ENCODE data around the gene CTSW.

CTSW gene

DNA sequence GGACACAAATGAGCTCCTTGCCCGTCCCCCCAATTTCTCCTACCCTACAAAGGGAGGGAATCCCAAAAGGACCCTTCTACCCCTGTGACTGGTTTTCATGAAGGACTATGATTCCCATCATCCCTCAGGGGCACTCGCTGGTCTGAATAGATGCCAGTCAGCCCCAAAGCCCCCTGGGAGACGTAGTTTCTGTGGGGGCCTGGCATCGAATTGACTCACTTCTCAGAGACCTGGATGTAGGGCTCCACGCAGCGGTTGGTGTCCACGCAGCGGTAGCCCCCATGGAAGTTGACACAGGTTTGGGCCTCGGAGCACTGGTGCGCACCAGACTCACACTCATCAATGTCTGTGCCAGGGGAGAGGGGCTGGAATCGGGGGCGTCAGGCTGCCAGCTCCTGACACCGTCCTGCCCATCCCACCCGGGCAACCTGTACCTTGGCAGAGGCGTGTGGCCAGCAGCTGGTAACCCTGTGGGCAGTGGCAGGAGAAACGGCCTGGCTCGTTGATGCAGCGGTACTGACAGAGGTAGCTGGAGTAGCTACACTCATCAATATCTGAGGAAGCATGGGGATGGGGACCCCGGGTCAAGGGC lies 11.5 kb upstream of the CTSW start:
- no peak for DNase-seq

DNA sequence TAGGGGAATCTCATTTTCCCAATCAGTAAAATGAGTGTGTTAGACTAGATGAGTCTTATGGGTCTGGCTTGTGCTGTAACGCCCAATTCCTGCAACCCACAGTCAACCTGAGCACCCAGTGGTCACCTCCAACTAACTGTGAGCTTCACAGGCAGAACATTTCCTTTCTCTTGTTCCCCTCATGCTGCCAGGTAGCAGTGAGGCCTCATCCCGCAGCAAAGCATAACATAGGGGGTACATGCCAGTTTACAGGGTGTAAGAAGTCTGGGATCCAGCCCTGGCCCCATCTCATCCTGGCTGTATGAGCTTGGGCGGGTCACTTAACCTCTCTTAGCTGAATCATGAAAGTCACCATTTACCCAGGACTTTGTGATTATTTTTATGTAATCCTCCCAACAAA lies 10.7 kb upstream of the CTSW start:
- no peak for DNase-seq

DNA sequence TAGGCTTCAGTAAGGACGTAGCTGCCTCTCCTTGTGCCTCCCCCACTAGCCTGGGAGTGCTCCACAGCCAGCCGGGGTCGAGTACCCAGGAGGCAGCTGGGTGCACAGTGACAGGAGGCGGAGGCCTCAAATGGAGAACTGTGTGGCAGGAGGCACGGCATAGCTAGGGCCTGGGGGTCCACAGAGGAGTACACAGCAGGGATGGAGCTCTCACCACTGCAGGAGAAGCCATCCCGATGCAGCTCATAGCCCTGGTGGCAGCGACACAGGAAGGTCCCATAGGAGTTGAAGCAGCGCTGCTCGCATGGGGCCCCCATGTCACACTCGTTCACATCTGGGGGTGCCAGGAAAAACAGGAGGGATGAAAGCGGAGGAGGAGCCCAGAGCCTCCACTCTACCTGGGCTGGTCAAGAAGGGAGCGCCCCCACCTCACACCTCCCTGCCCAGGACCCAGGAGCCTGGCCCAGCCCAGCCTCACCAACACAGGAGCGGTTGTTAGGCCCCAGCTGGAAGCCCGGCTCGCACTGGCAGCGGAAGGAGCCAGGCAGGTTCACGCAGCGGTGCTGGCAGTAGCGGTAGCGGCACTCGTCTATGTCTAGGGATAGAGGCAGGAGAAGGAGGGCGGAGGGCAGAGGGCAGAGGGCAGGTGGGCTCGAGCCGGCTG lies 9.9 kb upstream of the CTSW start:
- DNase-seq, result no peak

DNA sequence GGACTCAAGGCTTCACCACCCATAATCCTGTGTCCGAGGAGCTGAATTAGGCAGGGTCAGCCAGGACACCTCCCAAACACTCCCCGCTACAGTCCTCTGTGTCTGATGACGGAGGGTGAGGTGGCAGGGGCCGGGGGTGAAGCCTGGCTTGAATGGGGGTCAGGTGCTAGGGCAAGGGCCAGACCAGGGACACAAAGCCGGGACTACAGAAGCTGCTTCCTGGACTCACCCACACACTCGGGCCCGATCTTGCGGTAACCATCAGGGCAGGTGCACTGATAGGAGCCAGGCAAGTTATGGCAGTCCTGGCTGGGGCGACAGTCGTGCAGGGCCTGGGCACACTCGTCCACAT lies 9.4 kb upstream of the CTSW start:
- no peak for DNase-seq

DNA sequence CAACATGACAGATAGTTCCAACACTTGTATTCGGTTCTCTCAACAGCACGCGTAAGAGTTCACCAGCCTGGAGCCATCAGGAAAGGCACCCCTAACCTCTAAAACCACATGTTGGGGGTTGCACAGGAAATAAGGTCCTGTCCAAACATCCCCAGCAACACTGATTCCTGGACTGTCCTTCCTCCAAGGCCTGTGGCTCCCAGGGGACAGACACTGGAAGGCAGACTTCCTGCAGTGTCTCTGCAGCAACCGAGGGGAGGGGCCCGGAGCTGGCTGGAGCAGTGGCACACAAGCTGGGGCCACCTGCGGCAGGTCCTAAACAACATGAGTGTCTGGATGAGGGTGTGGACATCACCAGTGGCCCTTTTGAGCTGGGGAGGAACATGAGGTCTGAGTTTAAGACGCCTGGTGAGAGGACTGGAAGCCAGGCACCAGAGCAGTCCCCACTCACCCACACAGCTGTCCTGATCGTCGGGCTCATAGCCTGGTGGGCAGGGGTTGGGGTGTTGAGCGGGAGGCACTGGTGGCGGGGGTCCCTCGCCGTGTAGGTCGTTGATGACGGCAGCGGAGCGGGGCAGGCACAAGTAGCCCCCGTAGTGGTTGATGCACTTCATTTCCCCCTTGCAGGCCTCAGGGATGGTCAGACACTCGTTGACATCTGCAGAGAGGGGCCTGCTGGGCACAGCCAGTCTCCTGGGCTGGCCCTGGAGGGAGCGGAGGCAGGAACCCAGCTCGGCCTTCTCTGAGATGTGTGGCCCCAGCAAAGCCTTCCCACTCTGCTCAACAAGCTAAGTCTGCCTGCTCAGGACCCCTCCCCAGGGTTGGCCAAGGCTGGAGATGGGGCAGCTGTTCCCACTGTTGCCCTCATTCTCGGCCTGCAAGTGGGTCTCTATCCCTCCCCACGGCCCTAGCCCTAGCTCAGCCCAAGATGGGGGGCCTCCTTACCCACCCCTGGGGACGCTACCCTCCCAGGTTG lies 8.6 kb upstream of the CTSW start:
- peak; percentile 8 to 37 for DNase-seq

DNA sequence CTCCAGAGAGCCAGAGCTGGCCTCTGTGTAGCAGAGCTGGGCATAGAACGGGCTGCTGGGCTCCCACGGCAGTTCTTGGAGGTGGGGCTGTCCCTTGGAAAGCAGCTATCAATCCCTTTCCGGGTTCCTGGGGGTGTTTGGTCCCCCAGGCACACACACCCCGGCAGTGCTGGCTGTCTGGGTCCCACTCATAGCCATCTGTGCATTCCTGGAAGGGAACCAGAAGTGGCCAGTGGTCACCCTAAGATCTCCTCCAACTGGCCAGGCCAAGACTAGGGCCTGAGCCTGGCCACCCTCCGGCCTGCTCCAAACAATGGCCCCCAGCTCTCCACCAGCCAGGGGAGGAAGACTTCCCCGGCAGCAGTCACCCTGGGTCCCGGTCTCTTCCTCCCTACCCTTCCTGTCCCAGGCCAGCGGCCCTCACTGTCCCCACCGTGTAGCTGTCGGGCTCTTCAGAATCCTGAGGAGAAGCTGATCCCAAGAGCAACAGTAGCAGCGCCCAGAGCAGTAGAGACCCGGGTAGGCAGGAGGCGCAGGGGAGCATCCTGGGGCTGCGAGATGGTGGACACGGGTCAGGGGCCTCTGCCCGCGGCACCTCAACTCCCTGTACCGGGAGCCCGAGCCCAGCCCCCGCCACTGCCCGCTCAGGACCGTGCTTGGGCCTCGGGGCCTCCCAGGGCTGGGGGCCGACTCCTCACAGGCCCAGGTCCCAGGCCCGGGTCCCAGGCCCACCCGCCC lies 7.7 kb upstream of the CTSW start:
- no peak for DNase-seq

DNA sequence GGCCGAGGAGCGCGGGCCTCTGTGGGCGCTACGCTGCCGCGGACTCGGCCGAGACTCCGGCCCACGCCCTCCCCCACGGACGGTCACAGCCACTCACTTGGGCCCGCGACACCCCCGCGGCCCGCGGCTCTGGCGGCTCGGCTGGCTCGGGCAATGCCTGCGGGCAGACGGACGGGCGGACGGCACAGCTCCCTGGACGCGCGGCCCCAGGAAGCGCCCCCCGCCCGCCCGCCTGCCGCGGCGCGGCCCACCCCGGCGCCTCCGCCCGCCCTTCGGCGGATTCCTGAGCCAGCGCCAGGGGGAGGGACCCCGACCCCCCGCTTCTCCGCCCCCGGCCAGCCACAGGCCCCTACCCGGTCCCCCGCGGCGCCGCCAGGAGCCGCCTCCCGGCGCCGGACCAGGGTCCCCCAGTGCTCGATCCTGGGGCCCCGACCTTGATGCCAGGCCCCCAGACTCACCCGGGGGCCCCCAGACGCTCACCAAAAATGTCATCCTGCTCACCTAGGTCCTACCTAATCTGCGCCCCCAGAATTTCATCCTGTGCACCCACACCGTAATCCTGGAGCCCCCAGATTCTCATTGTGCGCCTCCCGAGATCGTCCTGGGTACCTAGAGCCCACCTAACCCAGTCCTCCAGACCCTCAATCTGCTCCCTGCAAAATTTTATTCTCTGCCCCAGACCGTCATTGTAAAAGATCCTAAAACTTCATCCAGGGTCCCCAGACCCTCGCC lies 6.9 kb upstream of the CTSW start, which contains the start of gene EFEMP2:
Gene EFEMP2 (minus strand): TSS at position 215 of the 732 bp plus-strand sequence. CDS start 446 bp downstream, outside the sequence.
- no peak for DNase-seq

DNA sequence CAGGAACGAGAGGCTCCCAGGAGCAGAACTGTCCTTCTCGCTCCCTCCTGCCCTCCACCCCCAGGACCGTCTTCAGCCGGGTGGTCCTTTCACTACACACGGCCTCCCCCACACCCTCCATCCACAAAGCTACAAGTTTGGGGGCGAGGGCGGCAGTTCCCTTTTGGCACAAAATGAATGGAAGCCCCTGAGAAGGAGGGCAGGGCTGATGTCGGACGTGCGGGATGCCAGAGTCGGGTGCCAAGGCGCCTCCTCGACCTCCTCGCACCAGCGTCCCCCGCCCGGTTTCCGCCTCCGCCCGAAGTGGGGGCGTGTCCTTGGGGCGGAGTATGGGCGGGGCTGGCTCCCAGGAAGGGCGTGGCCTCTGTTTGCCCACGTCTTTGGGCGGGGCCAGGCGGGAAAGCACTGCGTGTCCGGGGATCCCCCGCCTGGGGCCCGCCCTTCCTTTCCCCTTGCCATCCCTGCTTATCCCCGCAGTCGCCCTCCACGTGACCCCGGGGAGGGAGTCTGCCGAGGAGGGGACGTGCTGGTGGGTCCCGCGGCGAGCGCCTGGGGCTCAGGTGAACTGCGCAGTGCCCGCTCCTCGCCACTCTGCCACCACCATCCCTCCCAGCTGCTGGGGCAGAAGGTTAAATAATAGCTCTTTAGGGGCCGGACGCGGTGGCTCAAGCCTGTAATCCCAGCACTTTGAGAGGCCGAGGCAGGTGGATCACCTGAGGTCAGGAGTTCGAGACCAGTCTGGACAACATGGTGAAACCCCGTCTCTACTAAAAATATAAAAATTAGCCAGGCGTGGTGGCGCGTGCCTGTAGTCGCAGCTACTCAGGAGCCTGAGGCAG lies 6.1 kb upstream of the CTSW start:
- peak; percentile 67 to 77 for DNase-seq

DNA sequence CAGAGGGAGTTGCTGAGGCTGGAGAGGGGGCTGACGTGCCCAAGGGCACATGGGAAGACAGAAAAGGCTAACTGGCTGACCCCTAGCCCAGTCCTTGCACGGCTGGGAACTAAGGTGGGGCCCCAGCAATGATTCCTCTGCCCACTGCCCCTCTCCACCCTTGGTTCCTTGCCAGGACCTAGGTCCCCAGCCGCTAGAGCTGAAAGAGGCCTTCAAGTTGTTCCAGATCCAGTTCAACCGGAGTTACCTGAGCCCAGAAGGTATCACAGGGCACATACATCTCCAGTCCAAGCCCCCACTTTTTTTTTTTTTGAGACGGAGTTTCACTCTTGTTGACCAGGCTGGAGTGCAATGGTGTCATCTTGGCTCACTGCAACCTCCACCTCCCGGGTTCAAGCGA lies 390 bp downstream of the CTSW start:
- DNase-seq, result no peak

DNA sequence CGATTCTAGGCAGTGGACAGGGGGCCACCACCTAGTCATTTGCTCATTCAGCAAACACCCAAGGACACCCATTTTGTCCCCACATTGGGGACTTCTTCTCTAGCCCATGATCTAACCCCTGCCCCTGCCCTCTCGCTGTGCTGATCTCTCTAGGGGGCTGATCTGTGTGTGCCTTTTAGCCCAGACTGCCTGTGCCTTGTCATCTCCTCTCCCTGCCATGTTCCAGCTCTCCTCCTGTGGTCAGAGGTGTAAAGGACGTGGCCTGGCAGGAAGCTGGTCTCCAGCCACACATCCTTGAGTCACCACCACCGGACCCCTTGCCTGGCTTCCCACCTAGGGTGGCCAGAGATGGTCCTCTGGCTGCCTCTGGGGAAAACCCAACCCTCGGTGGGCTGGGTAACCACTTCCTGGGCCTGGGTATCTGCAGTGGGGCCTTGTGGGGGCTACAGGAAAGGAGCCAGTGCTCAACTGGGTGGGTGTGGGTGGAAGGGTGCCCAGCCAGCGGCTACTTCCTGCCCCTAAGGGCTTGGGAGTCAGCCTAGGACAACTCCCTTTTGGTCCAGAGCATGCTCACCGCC lies 1.3 kb downstream of the CTSW start:
- DNase-seq, result no peak

DNA sequence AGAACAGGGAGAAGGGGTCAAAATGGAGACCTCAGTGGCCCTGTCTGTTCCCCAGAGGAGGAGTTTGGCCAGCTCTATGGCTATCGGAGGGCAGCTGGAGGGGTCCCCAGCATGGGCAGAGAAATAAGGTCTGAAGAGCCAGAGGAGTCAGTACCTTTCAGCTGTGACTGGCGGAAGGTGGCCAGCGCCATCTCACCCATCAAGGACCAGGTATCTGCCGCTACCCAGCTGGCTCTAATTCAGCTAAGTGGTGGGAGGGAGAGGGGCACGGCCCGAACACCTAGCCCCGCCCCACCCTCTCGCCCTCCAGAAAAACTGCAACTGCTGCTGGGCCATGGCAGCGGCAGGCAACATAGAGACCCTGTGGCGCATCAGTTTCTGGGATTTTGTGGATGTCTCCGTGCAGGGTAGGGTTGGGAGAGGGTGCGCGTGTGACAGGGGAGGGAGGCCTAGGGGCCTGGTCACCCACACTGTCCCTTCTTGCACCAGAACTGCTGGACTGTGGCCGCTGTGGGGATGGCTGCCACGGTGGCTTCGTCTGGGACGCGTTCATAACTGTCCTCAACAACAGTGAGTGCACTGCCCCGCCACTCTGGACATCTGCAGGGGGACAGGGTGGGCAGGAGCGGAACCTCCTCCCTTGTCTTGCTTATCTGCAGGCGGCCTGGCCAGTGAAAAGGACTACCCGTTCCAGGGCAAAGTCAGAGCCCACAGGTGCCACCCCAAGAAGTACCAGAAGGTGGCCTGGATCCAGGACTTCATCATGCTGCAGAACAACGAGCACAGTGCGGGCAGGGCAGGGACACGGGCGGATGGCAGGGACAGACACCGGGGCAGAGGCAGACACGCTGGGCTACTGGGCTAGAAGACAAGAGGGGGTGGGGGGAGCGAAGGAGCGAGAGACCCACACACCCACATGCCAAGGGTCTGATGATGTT lies 2.8 kb downstream of the CTSW start:
- no peak for DNase-seq

DNA sequence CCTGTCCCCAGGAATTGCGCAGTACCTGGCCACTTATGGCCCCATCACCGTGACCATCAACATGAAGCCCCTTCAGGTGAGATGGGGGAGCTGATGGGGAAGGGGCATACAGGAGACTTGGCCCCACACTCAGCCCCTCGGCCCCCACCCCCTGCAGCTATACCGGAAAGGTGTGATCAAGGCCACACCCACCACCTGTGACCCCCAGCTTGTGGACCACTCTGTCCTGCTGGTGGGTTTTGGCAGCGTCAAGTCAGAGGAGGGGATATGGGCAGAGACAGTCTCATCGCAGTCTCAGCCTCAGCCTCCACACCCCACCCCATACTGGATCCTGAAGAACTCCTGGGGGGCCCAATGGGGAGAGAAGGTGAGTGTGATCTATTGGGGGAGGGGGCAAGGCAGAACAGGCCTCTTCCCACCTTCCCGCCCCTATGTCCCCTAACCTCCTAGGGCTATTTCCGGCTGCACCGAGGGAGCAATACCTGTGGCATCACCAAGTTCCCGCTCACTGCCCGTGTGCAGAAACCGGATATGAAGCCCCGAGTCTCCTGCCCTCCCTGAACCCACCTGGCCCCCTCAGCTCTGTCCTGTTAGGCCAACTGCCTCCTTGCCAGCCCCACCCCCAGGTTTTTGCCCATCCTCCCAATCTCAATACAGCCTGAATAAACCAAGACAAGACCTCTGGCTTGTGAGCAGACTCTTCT lies 3.6 kb downstream of the CTSW start:
- DNase-seq, result no peak

DNA sequence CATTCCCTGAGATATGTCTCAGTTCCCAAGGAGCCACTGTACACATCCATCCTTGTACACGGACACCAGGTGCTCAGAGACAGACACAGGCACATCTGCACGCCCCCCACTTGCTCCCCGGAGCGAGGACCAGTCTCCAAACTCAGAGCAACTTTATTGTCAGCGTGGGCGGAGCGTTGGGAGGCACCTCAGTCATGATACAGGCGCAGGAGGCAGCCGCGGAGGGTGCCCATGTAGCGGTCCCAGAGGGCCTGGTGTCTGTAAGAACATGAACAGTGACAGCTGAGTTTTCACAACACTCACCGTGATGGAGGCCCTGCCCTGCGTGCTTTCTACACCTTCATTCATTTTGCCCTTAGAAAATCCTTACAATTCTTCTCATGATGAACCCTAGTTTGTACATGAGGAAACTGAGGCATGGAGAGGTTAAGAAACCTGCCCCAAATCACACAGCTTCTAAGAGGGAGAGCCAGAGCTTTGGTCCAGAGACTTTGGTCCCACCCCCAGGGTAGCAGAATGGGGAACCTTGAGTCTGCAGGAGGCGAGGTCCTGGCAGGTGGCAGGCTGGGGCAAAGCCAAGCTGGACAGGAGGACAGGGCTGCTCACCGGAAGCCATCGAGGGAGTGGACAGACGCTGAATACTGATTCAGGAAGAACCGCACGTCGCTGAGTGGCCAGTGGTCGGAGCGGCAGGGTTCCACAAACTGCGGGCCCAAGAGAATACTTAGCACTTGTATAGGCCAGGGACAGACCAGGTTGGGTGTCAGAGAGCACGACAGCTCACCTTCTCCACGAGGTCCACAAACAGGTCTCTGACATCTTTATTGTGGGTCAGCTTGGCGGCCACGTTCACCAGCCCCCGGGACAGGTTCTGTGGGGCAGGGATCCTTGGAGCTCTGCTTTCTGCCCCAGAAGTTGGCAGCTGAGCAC lies 4.4 kb downstream of the CTSW start:
- no peak for DNase-seq

DNA sequence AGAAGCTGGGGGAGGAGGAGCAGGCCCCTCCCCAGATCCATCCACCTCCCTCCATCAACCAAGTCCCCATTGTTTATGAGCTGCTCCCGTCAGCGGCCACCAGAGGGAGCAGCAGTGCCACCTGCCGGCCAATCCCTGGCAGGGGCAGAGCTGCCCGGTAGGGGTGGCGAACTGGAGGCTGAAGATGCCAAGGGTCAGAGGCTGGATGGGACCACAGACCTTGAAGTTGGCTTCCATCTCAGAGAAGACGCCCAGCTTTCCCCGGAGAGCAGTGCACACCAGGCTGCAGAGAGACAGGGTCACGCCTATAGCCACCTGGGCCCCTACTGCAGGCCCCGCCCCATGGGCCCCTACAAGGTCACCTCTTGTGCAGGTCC lies 5.1 kb downstream of the CTSW start:
- DNase-seq, result peak; percentile 9 to 23

DNA sequence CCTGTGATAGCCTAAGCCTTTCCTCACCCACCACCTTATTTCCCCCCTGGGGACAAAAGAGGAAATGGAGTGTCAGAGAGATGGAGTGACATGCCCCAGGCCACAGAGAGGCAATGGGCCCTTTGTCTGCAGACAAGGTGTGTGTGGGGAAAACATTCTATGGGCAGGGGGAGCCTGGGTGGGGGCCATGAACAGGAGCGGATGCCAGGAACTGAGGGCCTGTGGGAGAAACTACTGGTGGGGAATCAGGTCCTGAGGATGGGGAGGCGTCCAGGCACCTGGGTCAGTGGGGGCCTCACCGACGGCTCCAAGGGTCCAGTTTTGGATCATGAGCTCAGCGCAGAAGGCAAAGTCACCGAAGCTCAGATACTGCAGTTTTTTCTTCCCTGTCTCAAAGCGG lies 5.6 kb downstream of the CTSW start:
- DNase-seq, result no peak

DNA sequence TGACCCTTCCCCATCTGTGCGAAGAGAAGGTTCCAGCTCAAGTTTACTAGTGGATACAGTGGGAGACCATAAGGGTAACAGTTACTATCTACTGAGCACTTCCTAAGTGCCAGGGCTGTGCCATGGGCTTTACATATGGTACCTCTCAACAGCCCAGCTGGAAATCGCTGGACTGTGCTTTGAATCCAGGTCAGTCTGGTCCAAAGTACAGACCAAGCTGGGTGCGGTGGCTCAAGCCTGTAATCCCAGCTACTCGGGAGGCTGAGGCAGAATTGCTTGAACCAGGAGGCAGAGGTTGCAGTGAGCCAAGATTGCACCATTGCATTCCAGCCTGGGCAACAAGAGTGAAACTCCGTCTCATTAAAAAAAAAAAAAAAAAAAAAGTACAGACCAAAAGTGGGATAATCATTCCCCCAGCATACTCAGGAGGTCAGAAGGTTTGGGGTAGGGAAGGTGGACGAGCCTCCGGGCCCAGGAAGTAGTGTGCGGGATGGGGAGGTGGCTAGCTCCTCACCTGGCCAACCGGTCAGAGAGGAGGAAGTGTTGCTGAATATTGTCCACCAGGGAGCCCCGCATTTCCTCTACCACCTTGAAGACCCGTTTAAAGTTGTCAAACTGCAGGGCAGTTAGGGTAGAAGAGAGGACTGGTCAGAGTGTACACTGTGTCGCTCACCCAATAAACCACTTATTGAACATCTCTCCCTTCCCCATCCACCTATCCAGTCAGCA lies 6.3 kb downstream of the CTSW start:
- DNase-seq, result no peak
